K562 (cell line): Measurements from ENCODE around the gene KCNIP2. TPM values are rescaled to one million over a fixed set of nuclear protein-coding genes. Genes with fewer than 3 reads are reported as not detected.

Experiments
- ATAC-seq: fragments of 200-7000 bp; cut with Tn5 transposase; 3 replicates; pipeline ENCODE4 v1.9.1; 2020; ENCODE audit warnings: moderate library complexity
- BruUV-seq: library from RNA; stranded (reverse); fragments of 400-500 nt; replicated peaks from 2 replicates; lab custom pipeline; 2021; lab: Mats Ljungman, UMichigan
- CTCF ChIA-PET: fragments of 300-600 bp; formaldehyde crosslinking; extraction: SDS; loops from one replicate; lab custom pipeline; 2021; ENCODE audit warnings: low intra/inter-chr PET ratio; lab: Yijun Ruan, JAX
- POLR2A ChIA-PET: fragments of 300-600, 350-650 bp; sonication (Branson Sonifier 250); formaldehyde crosslinking; extraction: SDS; loops from one replicate; lab custom pipeline; 2021; ENCODE audit warnings: antibody characterized with exemption, inconsistent platforms; lab: Yijun Ruan, JAX
- DNase-seq, 4 experiments: peaks; one replicate each; pipeline versions ENCODE4 v3.0.0 to v3.0.0-alpha.2; 2011 to 2018; ENCODE audit warnings: low spot score in 3 of 4, mixed read lengths in 3 of 4; ENCODE audit errors: extremely low read depth in 1 of 4
- FAIRE-seq: peaks from 2 replicates; lab custom pipeline; 2011; peaks lifted over from hg19 to GRCh38; lab: Jason Lieb, UNC
- H2AFZ ChIP-seq: 2 replicates; pipeline ENCODE4 v1.6.0; 2011; ENCODE audit warnings: low read depth, low read length, control low read depth, inconsistent platforms
- H3K27ac ChIP-seq: fragments of 200-600 bp; 3 replicates; pipeline ENCODE4 v1.8.0; 2011; ENCODE audit warnings: low read depth, mild to moderate bottlenecking, control low read depth, inconsistent platforms, low read length, moderate library complexity, mixed read lengths; ENCODE audit errors: extremely low read depth
- H3K27me3 ChIP-seq, 2 experiments: fragments of 300-600 bp in 1 of 2; 2 replicates in 1 of 2; 3 replicates in 1 of 2; pipeline versions ENCODE4 v1.6.0 to v1.8.0; 2011; ENCODE audit warnings: inconsistent platforms in 2 of 2, low read length in 2 of 2, mild to moderate bottlenecking in 1 of 2, mixed read lengths in 1 of 2, moderate library complexity in 1 of 2; ENCODE audit not compliant: control insufficient read depth in 2 of 2, insufficient read depth in 2 of 2
- H3K36me3 ChIP-seq: fragments of 300-600 bp; 3 replicates; pipeline ENCODE4 v1.8.0; 2011; ENCODE audit warnings: mild to moderate bottlenecking, low read length, inconsistent platforms; ENCODE audit not compliant: control insufficient read depth, insufficient read depth
- H3K4me1 ChIP-seq, 2 experiments: fragments of 200-600 bp in 1 of 2; replicated peaks in 1 of 2; 2 replicates in 1 of 2; 3 replicates in 1 of 2; pipeline versions ENCODE4 v1.5.1 to v1.8.0; 2011; ENCODE audit warnings: inconsistent platforms in 2 of 2, low read length in 2 of 2, mild to moderate bottlenecking in 1 of 2, mixed read lengths in 1 of 2, moderate library complexity in 1 of 2; ENCODE audit not compliant: control insufficient read depth in 2 of 2, insufficient read depth in 2 of 2
- H3K4me2 ChIP-seq: 2 replicates; pipeline ENCODE4 v1.6.1; 2011; ENCODE audit warnings: low read length, control low read depth, inconsistent platforms, mixed read lengths; ENCODE audit not compliant: insufficient read depth
- H3K4me3 ChIP-seq: fragments of 200-600 bp; sonication (generic), shearing (Covaris generic); 2 replicates; pipeline ENCODE4 v1.5.1; 2016; ENCODE audit warnings: control low read depth, inconsistent platforms
- H3K79me2 ChIP-seq: fragments of 200-600 bp; 3 replicates; pipeline ENCODE4 v1.8.0; 2011; ENCODE audit warnings: low read length, inconsistent platforms; ENCODE audit not compliant: control insufficient read depth, insufficient read depth
- H3K9ac ChIP-seq, 2 experiments: 2 replicates each; pipeline versions ENCODE4 v1.6.0 to v1.6.1; 2011; ENCODE audit warnings: low read depth in 2 of 2, low read length in 2 of 2, control low read depth in 1 of 2, inconsistent platforms in 1 of 2, mild to moderate bottlenecking in 1 of 2, mixed read lengths in 1 of 2; ENCODE audit not compliant: insufficient read depth in 1 of 2
- H3K9me1 ChIP-seq: one replicate; pipeline ENCODE4 v1.6.0; 2011; ENCODE audit warnings: inconsistent platforms, mild to moderate bottlenecking, low read length, moderate library complexity; ENCODE audit not compliant: control insufficient read depth, insufficient read depth
- H3K9me3 ChIP-seq: replicated peaks from 2 replicates; pipeline ENCODE4 v1.5.1; 2011; ENCODE audit warnings: low read depth, low read length, inconsistent platforms; ENCODE audit not compliant: control insufficient read depth, insufficient read depth
- H4K20me1 ChIP-seq: replicated peaks from 2 replicates; pipeline ENCODE4 v1.6.1; 2011; ENCODE audit warnings: low read length, inconsistent platforms, mixed read lengths; ENCODE audit not compliant: control insufficient read depth, insufficient read depth
- RFX1 ChIP-seq: fragments of 450-650 bp; IDR thresholded peaks from 2 replicates; pipeline ENCODE4 v1.6.1; 2016; ENCODE audit warnings: mild to moderate bottlenecking, moderate library complexity
- SPI1 ChIP-seq: IDR thresholded peaks from 2 replicates; pipeline ENCODE4 v1.6.1; 2011; ENCODE audit warnings: low read depth, low read length, control low read depth, borderline replicate concordance
- STAT6 ChIP-seq: sonication (generic); formaldehyde crosslinking; IDR thresholded peaks from 2 replicates; pipeline ENCODE4 v1.8.1; 2023; ENCODE audit warnings: mild to moderate bottlenecking, missing genetic modification reagents
- VEZF1 ChIP-seq: fragments of 200-800 bp; sonication (Bioruptor generic); IDR thresholded peaks from 2 replicates; pipeline ENCODE4 v1.6.1; 2017; ENCODE audit warnings: missing genetic modification characterization, missing compliant biosample characterization
- ZNF398 ChIP-seq: fragments of 250-450 bp; sonication (Bioruptor Pico); IDR thresholded peaks from 2 replicates; pipeline ENCODE4 v1.8.0; 2021; ENCODE audit warnings: moderate library complexity, mild to moderate bottlenecking, inconsistent platforms
- ZNF740 ChIP-seq, 3 experiments: fragments of 200-800 bp in 1 of 3; sonication (Bioruptor generic) in 1 of 3; sonication (generic) in 1 of 3; formaldehyde crosslinking in 1 of 3; IDR thresholded peaks; 2 replicates each; pipeline versions ENCODE4 v1.6.1 to v1.8.0; 2016 to 2022; ENCODE audit warnings: mild to moderate bottlenecking in 2 of 3, missing compliant biosample characterization in 2 of 3, missing genetic modification characterization in 2 of 3, missing genetic modification reagents in 1 of 3
- ZSCAN32 ChIP-seq: fragments of 450-650 bp; formaldehyde crosslinking; IDR thresholded peaks from 2 replicates; pipeline ENCODE4 v1.4.0; 2020; ENCODE audit warnings: mild to moderate bottlenecking, moderate library complexity
- WGBS: fragments of 100-300 bp; shearing (Covaris generic); methylation state at CpG from one replicate; pipeline ENCODE4 v1.1.6; 2016; ENCODE audit warnings: low coverage, mixed read lengths; ENCODE audit not compliant: insufficient coverage; ENCODE audit errors: missing lambda C conversion rate; 5-methylcytosine and 5-hydroxymethylcytosine counted together
- in situ Hi-C: fragments of 300-500 bp; cut with MboI; formaldehyde crosslinking; loops from 4 replicates; pipeline ENCODE4 v1.15.0; 2018; ENCODE audit warnings: inconsistent platforms, mixed read lengths
- intact Hi-C: fragments of 100-400 bp; cut with micrococcal nuclease; formaldehyde crosslinking; loops from 2 replicates; pipeline ENCODE4 v1.14.2; 2022
- polyA plus RNA-seq, 8 experiments: library from polyadenylated mRNA; depleted of rRNA in 4 of 8; stranded (reverse) in 5 of 8; unstranded in 3 of 8; fragments of >200 nt; fragmentation: Nextera tagmentation in 2 of 8; fragmentation: Illumina TruSeq in 1 of 8; extraction: Ambion mirVana in 2 of 8; extraction: Trizol in 1 of 8; gene quantifications; 2 replicates each; pipeline versions ENCODE4 v1.2.1 to v1.2.3, GENCODE V29; 2011 to 2014; ENCODE audit warnings: inconsistent platforms in 1 of 8, missing spikeins in 1 of 8
- total RNA-seq, 7 experiments: library from RNA; depleted of rRNA in 6 of 7; stranded (reverse); fragments of >200 nt in 6 of 7; fragmentation: Illumina TruSeq in 2 of 7; extraction: Trizol in 2 of 7; gene quantifications; 2 replicates each; pipeline versions ENCODE4 v1.2.1 to v1.2.3, GENCODE V29; 2011 to 2021; ENCODE audit warnings: low replicate concordance in 1 of 7

KCNIP2 gene
- total and polyA plus RNA-seq, 9 of the 15 experiments (the other 6 are each of a cell fraction or from before 2014, with no cell fraction given), result 2.5 to 7.6 (median 4.1) TPM

DNA sequence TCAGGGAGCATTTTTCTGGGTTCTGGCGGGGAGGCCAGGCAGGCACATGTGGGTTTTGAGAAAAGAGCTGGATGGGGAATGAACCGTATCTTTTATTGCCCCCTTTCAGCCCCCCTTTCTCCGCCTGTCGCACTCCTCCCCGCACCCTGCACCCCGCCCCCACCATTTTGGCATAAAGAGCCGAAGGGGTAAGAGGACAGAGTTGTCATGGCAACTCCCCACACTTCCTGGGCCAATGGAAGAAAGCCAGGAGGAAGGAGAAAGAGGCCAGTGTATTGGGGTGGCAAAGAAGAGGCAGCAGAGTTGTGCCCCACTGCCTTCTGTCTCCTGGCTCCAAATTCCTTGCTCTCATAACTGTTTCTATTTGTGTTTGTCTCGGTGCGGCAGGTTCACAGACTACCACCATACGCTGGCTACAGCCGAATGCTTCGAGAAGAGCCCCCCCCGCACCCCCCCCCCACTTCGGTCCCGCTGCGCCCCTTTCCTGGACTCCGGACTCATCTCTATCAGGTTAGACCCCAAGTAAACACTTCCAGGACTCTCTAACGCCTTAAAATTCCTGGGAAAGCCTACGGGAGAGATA, 3.4 kb downstream of the KCNIP2 start:
- POLR2A ChIA-PET, result interaction anchor here (0.9 to 2.9 kb wide), 8 partner anchors 16 to 312 kb away, joined by 3 to 35 read pairs (median 5); partner anchors contain the start of genes ARMH3, NOLC1 and OGA
- H3K4me1 ChIP-seq, result peaks cover 3 to 22% of the 10 kb centered on the region in 2 experiments; a peak in 4 of 5 replicates
- FAIRE-seq, result no peak
- H3K36me3 ChIP-seq, result peaks cover 2% of the 10 kb centered on the region; the same call in 1 of the 3 replicates
- CTCF ChIA-PET, result interaction anchor here (0.6 to 2.5 kb wide), 5 partner anchors 196 to 274 kb away, joined by 3 to 29 read pairs (median 5); no protein-coding TSS in a partner anchor
- no peaks in the 10 kb centered on the region for H3K9me3 ChIP-seq
- peak overlapping the region; percentile 62 for H3K4me2 ChIP-seq
- peak overlapping the region; percentile 11; the same call in 1 of the 2 replicates for H3K4me3 ChIP-seq
- H3K27me3 ChIP-seq, result no peaks in the 10 kb centered on the region
- peak; percentile 16 to 26 (median 21) for DNase-seq
- H4K20me1 ChIP-seq, result 0 out of 2 replicates have a peak, but pooled peaks cover 5% of the 10 kb centered on the region
- WGBS, result 20% methylated on average over 13 of the region's 19 CpGs
- in situ Hi-C loops, result loop anchor here (5.0 to 25.0 kb wide), 5 partner anchors 237 to 772 kb away; partner anchors contain the start of genes ACTR1A, CUEDC2 and SUFU
- TF ChIP-seq ZNF398 (CRISPR knock-in tag), result no peak
- TF ChIP-seq RFX1, result peak; percentile 82
- no peak for TF ChIP-seq SPI1
- TF ChIP-seq ZNF740 (CRISPR knock-in tag; IDR thresholded peaks at IDR 0.05), result no peak
- TF ChIP-seq ZNF740 (tag; IDR thresholded peaks at IDR 0.05), result peak in 1 of 2 experiments; percentile 85; a peak in 2 of 4 replicates
- peak; percentile 38; the same call in 1 of the 2 replicates for TF ChIP-seq VEZF1 (CRISPR knock-in tag)
- no peak for TF ChIP-seq ZSCAN32 (CRISPR knock-in tag)
- TF ChIP-seq STAT6, result no peak
- H2AFZ ChIP-seq, result 0 out of 2 replicates have a peak overlapping the region, but pooled peaks have one; percentile 30
- H3K9ac ChIP-seq, result no peak overlapping the region
- H3K27ac ChIP-seq, result no peak overlapping the region
- BruUV-seq, result no TSS peak
- ATAC-seq, result no peak
- no peaks in the 10 kb centered on the region for H3K79me2 ChIP-seq
- intact Hi-C loops, result loop anchor here (5.0 to 10.0 kb wide), 2 partner anchors 217 to 275 kb away; partner anchors contain the start of gene ARMH3
- H3K9me1 ChIP-seq, result no peaks in the 10 kb centered on the region
